Choroid plexus epithelial cell (primary cell): ENCODE results near the gene MNX1.

Experiments used
- DNase-seq: peaks from one replicate; pipeline ENCODE4 v3.0.0-alpha.2; 2010; ENCODE audit warnings: low read depth
- H3K4me3 ChIP-seq: 2 replicates; pipeline ENCODE4 v1.5.1; 2011; ENCODE audit warnings: low read depth, mild to moderate bottlenecking, control low read depth, low read length, moderate library complexity
- CTCF ChIP-seq: conservative IDR thresholded peaks from 2 replicates; pipeline ENCODE4 v1.5.1; 2011; ENCODE audit warnings: low read depth, mild to moderate bottlenecking, control low read depth, inconsistent platforms, low read length, moderate library complexity

The MNX1 gene

DNA sequence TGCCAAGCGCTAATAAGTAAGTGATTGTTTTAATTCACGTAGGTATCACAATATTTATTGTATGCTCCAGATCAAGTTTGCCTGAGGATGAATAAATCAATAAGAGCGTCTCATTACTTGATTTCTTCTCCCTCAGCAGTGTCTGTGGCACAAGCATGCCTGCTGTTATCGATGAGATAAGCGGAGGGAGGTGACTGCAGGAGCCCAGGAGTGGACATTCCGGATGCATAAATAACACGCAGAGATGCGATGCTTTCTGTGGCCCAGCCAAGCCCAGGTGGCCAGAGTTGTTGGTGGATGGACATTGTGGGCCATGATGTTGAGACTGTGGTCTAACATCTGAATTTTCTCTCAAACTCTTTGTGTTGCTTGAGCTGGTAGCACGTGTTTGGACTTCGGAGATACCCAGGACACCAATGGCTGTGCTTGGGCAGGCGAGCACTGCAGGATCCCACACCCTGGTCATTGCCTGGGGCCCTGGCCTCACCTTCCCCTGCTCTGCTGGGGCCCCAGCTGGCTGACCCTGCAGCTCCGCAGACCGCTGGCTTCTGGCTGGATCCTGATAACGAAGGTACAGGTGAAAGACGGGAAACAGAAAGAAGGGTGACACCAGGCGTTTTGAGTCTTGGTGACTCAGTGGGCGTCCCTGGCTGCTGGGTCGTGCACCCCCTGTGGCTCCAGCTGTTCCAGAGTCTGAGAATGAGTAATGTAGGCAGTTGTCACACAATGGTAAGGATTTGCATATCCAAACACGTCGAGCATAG, 31.2 kb upstream of the MNX1 start:
- TF ChIP-seq CTCF: no peak
- DNase-seq: no peak

GRCh38 chr7:157041004-157041403, 30.5 kb upstream of the MNX1 start:
- DNase-seq: no peak
- no peak for TF ChIP-seq CTCF
- no peak overlapping the region for H3K4me3 ChIP-seq

More for the DNA sequence above, 31.2 kb upstream of the MNX1 start:
- no peak overlapping the region for H3K4me3 ChIP-seq

- TF ChIP-seq CTCF: no peak
- H3K4me3 ChIP-seq: no peak overlapping the region
- DNase-seq: no peak
Observed at GRCh38 chr7:157037635-157038034, 27.2 kb upstream of the MNX1 start.

DNA sequence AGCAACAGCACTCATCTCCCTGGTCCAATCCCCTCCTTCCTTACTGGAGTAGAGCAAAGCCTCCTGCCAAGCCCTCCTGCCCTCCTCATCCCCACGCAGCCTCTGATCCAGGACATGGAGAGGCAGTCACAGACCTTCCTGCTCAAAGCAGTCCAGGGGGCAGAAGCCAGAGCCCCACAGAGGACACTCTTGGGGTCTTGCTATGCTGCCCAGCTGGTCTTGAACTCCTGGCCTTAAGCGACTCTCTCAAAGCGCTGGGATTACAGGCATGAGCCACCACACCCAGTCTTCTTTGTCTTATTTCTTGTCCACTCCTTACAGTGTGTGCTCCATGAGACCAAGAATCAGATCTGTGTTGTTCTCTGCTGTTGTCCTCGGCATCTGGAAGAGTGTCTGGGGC, 26.6 kb upstream of the MNX1 start:
- no peak for DNase-seq
- no peak for TF ChIP-seq CTCF

GRCh38 chr7:157035979-157036378, 25.5 kb upstream of the MNX1 start:
- no peak overlapping the region for H3K4me3 ChIP-seq
- TF ChIP-seq CTCF: no peak
- no peak for DNase-seq

More for the DNA sequence above, 26.6 kb upstream of the MNX1 start:
- no peak overlapping the region for H3K4me3 ChIP-seq

- DNase-seq: no peak
- H3K4me3 ChIP-seq: no peak overlapping the region
- no peak for TF ChIP-seq CTCF
Observed at GRCh38 chr7:157035302-157035701, 24.8 kb upstream of the MNX1 start.
